Activated CD8-positive, alpha-beta memory T cell treated with anti-CD3 and anti-CD28 coated beads for 1 hour (primary cell): ENCODE measurements around the gene RERE.
"Not testable (repeated sequence)": the region's sequence is repeated elsewhere in the genome, so short reads cannot be mapped to it uniquely, and the experiment has no call there.

Source experiments
- DNase-seq, 2 donors: peaks; one replicate each; pipeline ENCODE4 v3.0.0-alpha.2; 2020; ENCODE audit warnings: low read depth in 1 of 2; ENCODE audit errors: extremely low read depth in 1 of 2

Gene RERE

GRCh38 chr1:8754247-8754650 lies 63.2 kb downstream of the RERE start:
- no peak for DNase-seq

DNA sequence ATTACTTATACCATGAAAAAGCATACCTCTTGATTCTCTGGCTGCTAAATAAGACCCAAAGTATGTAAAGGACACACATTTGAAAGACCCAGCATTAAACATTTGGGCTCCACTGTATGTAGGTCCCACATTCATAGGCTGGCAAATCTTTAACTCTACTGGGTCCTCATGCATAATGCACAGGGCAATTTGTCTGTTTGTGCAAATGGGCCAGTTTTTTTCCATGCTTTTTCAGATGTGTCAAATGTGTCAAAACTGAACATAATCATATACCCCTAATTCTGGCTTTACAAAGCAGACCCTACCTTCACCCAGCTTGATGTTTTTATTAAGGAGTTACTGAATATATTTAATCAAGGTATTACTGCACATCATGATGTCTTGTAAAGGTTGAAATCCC lies 63.7 kb downstream of the RERE start:
- DNase-seq: no peak

DNA sequence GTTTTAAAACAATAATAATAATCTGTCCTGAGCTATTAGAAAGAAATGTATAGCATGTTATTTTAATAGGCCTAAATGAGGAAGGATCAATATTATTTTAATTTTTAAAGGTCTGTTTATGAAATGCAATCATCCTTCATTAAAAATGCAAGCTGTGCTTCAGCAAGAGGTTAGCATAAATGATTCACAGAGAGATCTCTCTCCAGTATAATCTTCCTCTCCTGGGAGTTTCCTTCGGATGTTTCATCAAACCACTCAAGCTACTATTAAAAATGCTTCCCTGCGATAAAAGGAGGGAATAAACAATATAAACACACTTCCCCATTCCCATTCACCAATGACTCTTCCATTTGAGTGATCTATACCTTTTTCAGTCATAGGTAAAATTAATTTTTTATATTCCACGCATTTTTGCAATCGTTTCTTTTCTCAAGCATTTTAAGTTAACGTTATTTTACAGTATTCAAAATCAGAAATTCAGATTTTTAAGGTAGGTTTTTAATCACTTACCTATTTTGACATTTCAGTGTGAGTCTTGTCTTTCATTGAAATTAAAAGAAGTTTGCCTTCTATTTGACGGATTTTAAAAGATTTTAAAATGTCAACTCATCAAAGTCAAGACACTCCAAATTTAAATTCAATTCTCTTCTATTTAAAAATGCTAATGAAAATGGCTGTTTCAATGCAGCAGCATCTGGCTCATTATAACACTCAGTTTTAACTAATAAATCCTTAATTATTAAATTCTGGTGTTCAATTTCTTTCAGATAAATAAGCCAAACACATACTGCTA lies 64.3 kb downstream of the RERE start:
- DNase-seq: no peak

- no peak for DNase-seq
Observed at GRCh38 chr1:8752411-8752810, 65.0 kb downstream of the RERE start.

GRCh38 chr1:8751984-8752383 lies 65.5 kb downstream of the RERE start:
- no peak for DNase-seq

DNA sequence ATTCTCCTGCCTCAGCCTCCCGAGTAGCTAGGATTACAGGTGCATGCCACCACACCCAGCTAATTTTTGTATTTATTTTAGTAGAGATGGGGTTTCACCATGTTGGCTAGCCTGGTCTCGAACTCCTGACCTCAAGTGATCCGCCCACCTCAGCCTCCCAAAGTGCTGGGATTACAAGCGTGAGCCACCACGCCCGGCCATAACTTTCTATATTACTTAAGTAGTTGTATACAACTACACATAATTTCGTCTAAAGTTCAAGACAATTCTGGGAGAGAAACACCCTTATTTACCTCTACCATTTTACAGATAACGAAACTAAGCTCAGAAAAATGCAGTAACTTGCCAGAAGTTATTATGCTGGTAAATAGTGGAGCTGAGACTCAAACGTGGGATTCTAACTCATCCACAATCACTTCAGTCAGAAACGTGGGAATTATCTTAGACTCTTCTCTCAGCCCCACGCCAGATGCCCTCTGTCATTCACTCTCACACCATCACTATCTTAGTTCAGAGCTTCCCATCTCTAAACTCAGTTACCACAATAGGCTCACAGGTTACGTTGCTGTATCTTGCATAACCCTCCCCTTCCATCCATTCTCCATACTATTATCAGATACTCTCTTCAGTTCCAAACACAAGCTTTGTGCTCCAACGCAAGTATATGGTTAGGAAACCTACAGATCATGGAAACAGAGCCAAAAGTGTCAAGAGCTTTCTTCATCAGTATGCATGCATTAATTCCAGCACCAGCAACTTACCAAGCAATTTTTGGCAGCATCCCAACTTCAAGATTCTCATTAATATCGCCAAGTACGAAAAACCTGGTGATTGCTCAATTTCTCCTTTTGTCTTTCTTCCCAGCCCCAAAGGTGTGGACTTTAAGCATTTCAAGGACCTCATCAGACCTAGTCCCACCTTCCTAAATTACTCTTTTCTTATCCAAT lies 69.3 kb downstream of the RERE start:
- no peak for DNase-seq

DNA sequence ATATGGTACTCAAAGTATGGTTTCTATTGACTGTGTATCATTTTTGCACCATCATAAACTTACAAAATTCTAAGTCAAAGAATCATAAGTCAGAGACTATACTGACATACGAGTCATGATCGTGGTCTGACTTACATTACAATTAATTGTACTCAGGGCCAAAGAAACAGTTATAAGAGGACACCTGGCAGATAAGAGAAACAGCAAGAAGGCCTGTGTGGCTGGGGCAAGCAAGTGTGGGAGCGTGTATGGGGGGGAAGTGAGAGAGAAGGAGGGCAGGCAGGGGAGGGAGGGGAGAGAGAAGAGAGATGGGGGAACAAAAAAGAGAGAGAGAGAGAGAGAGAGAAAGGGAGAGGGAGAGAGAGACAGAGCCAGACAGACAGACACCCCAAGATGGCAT lies 70.9 kb downstream of the RERE start:
- no peak for DNase-seq

DNA sequence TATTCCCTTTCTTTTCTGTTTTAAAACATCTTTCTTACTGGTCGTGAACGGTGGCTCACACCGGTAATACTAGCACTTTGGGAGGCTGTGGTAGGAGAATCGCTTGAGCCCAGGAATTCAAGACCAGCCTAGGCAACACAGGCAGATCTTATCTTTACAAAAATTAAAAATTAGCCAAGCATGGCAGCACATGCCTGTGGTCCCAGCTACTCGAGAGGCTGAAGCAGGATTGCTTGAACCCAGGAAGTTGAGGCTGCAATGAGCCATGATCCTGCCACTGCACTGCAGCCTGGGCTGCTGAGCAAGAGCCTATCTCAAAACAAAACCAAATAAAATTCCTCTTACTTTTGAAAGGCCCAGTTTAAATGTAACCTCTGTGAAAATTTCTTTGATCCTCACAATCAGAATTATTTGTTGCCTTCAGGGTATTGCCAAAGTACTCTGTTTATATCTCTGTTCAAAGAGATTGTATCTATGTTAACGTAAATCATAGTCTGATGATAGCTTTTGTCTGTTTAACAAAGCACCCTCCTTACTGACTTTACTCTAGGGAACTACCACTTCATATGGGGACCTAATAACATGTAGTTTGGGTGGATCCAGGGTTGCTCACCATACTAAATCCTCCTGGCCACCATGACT lies 71.6 kb downstream of the RERE start:
- DNase-seq: no peak

GRCh38 chr1:8745346-8745745 lies 72.1 kb downstream of the RERE start:
- DNase-seq: no peak

GRCh38 chr1:8742022-8742924 lies 75.2 kb downstream of the RERE start:
- DNase-seq: no peak

DNA sequence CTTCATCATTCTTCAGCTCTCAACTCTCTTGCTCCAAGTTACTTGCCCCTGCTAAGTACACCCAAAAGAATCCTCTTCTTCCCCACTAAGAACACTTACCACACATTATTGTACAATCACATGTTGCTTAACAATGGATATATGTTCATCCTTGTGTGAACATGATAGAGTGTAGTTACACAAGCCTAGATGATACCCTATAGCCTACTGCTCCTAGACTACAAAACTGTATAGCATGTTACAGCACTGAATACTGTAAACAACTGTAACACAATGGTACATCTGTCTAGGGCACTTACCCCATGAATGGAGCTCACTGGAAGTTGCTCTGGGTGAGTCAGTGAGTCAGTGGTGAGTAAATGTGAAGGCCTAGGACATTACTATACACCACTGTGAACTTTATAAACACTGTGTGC lies 77.4 kb downstream of the RERE start:
- DNase-seq: no peak

DNA sequence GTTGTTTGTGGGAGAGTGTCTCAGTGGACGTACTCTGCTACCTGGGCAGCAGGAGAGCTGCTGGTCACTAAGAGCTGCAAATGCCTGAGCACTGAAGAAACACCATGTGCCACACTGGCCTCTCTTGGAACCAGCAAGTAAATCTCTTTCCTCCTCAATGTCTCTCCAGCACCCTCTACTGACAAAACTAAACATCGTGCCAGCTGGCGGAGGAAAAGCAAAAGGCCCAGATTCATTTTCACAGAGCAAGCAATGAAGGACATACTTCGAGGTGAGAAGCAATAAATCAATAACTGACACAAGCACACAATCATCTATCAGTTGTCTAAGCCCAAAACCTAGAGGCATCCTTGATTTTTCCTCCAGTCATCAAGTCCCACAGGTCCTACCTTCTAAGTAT lies 78.1 kb downstream of the RERE start:
- no peak for DNase-seq

DNA sequence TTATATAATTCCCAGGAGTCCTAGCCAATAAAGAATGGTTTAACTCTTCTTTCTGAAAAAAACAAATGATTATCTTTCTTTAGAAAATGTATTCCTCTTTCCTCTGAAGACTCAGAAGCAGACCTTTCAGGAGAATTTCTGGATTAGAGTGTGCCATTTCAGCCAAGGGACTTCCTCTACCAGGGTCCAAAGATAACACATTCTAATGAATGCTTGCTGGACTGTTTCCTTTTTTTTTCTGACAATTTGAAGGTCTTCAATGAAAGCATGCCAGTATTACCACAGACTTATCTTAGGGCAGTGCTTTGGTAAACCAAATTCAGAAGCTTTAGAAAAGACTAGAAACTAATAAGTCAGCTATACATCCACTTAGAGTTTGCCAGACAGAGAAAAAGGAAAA lies 80.5 kb downstream of the RERE start:
- no peak for DNase-seq

GRCh38 chr1:8733484-8733883 lies 84.0 kb downstream of the RERE start:
- no peak for DNase-seq

- no peak for DNase-seq
Observed at GRCh38 chr1:8731162-8731561, 86.3 kb downstream of the RERE start.

DNA sequence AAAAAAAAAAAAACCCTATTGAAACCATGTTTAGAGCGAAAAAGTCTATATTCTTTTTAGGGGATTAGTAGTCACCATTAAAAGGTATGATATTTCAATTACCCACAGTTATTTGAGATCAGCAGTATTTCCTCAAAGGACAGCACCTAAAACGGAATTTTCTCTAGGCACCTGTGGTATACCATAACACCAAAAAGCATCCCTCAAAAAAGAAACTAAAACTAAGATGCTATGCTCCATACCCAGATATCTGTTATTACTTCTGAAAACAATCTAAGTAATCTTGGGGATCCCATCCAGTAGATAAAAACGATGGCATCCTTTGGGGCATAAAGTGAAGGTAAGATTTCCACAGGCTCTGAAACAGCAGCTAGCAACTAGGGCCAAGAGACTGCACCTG lies 89.0 kb downstream of the RERE start:
- DNase-seq: no peak

DNA sequence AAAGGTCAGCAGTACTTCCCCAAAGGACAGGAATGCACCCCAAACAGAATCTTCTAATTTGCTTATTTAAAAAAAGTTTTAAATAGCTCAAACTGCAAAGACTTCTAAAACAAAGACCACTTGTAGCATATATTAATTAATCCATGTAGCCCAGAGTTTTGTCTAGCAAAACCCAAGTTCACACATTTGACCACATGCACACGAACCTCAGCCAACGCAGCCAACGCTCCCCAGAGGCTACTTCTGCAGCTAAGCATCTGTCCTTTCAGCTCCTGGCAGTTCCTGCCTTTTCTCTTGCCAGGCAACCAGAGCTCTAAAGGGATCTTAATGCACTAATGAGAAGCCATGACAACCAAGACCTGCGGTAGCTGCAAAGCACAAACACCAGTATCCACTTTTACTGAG lies 89.6 kb downstream of the RERE start:
- no peak for DNase-seq

DNA sequence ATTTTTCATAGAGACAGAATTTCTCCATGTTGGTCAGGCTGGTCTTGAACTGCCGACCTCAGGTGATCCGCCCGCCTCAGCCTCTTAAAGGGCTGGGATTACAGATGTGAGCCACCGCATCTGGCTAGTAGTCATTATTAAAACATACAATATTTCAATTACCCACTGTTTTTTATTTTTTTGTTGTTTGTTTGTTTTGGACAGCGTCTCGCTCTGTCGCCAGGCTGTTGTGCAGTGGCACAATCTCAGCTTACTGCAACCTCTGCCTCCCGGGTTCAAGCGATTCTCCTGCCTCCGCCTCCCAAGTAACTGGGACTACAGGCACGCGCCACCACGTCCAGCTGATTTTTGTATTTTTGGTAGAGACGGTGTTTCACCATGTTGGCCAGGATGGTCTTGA lies 90.1 kb downstream of the RERE start:
- not testable (repeated sequence) for DNase-seq

- not testable (repeated sequence) for DNase-seq
Observed at GRCh38 chr1:8726801-8727186, 90.6 kb downstream of the RERE start.

- DNase-seq: no peak
Observed at GRCh38 chr1:8723010-8723409, 94.4 kb downstream of the RERE start.

DNA sequence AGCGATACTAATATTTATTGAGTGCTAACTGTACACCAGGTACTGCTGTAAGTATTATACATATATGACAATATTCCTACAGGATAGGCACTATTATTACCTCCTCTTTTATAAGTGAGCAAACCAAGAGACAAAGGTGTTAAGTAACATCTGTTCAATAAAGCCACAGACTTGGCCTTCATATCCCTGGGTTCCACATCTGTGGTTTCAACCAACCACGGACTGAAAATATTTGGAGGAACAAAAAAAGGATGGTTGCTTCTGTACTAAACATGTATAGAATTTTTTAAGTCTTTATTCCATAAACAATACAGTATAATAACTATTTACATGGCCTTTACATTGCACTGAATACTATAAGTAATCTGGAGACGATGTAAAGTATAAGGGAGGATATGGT lies 95.1 kb downstream of the RERE start:
- DNase-seq: no peak
